Tibial nerve (tissue), 4 donors: ENCODE measurements around the gene TSPAN15. TPM values are rescaled to one million over a fixed set of nuclear protein-coding genes. Genes with fewer than 3 reads are reported as not detected.

Source experiments
- DNase-seq, 2 donors: peaks; one replicate each; pipeline ENCODE4 v3.0.0-alpha.2; 2019; ENCODE audit warnings: low spot score in 2 of 2
- H3K27ac ChIP-seq, 4 donors: fragments of 200-600 bp; sonication (generic) in 3 of 4; one replicate each; pipeline ENCODE4 v1.5.1; 2017 to 2019; ENCODE audit warnings: mild to moderate bottlenecking in 1 of 4
- H3K27me3 ChIP-seq, 2 donors: fragments of 200-600 bp; sonication (generic) in 1 of 2; one replicate each; pipeline versions ENCODE4 v1.5.1 to v1.6.0; 2017 to 2019
- H3K36me3 ChIP-seq, 3 donors: fragments of 200-600 bp; sonication (generic); one replicate each; pipeline ENCODE4 v1.5.1; 2018 to 2019
- H3K4me1 ChIP-seq, 4 donors: fragments of 200-600 bp; sonication (generic) in 3 of 4; one replicate each; pipeline ENCODE4 v1.5.1; 2017 to 2019
- H3K4me3 ChIP-seq, 4 donors: fragments of 200-600 bp; sonication (generic) in 3 of 4; one replicate each; pipeline ENCODE4 v1.5.1; 2017 to 2019; ENCODE audit warnings: mild to moderate bottlenecking in 1 of 4, moderate library complexity in 1 of 4
- H3K9me3 ChIP-seq, 4 donors: fragments of 200-600 bp; sonication (generic) in 3 of 4; one replicate each; pipeline ENCODE4 v1.5.1; 2017 to 2019
- EP300 ChIP-seq, 2 donors: sonication (generic); formaldehyde crosslinking; IDR thresholded peaks; one replicate each; pipeline ENCODE4 v1.6.1; 2017; ENCODE audit warnings: antibody characterized with exemption in 2 of 2, mild to moderate bottlenecking in 1 of 2
- POLR2A ChIP-seq, 2 donors: fragments of 450-650 bp; IDR thresholded peaks; one replicate each; pipeline ENCODE4 v1.6.1; 2017; ENCODE audit warnings: antibody characterized with exemption in 2 of 2, mild to moderate bottlenecking in 2 of 2, moderate library complexity in 2 of 2
- WGBS, 2 donors: methylation state at CpG; one replicate each; pipeline ENCODE4 v1.1.5; 2018; 5-methylcytosine and 5-hydroxymethylcytosine counted together
- total RNA-seq, 4 donors: library from RNA; depleted of rRNA; stranded (reverse); fragments of >200 nt; gene quantifications; one replicate each; pipeline ENCODE4 v1.1.0, GENCODE V29; 2016
- TF ChIP-seq, protein P1 (sequence below), 5 experiments: fragments of 200-600 bp in 3 of 5; fragments of 450-650 bp in 2 of 5; sonication (generic) in 3 of 5; IDR thresholded peaks; one replicate each; pipeline ENCODE4 v1.5.1; 2016 to 2019; ENCODE audit warnings: antibody characterized with exemption in 5 of 5, mild to moderate bottlenecking in 3 of 5, moderate library complexity in 2 of 5

Gene TSPAN15
- total RNA-seq, 4 donors from 2014 or later = 46.9 to 117 (median 92.7) TPM

DNA sequence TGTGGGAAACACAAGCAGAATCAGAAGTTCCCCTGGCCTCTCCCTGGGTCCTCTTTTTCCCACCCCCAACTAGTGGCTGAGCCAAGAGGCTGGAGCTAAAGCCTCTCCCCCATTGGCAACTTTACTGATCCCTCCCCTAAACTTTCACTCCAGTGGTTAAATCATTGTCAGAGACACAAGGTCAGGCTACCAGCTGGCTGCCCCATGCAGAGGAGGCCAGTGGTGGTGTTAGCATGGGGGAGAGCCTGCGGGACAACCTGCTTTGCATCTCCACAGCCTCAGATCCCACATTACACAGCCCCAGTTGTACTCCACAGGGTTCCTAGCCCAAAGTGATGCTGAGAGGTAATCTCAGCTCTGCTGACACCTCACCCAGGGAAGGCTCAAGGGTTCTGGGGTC, 101.0 kb downstream of the TSPAN15 start:
- no peak for DNase-seq
- Histone ChIP-seq H3K27me3 (no peaks in the 10 kb centered on the region), H3K4me1 (no peaks in the 10 kb centered on the region), H3K4me3 (no peak overlapping the region), H3K27ac (no peak overlapping the region), H3K9me3 (peaks cover 0 to 40% (median 11%) of the 10 kb centered on the region in 4 donors), H3K36me3 (no peaks in the 10 kb centered on the region)
- 38 to 45% methylated on average over 1 of the region's 1 CpG for WGBS, 2 donors
- TF ChIP-seq, protein P1, sequence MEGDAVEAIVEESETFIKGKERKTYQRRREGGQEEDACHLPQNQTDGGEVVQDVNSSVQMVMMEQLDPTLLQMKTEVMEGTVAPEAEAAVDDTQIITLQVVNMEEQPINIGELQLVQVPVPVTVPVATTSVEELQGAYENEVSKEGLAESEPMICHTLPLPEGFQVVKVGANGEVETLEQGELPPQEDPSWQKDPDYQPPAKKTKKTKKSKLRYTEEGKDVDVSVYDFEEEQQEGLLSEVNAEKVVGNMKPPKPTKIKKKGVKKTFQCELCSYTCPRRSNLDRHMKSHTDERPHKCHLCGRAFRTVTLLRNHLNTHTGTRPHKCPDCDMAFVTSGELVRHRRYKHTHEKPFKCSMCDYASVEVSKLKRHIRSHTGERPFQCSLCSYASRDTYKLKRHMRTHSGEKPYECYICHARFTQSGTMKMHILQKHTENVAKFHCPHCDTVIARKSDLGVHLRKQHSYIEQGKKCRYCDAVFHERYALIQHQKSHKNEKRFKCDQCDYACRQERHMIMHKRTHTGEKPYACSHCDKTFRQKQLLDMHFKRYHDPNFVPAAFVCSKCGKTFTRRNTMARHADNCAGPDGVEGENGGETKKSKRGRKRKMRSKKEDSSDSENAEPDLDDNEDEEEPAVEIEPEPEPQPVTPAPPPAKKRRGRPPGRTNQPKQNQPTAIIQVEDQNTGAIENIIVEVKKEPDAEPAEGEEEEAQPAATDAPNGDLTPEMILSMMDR (IDR thresholded peaks at IDR 0.05) = no peak
- no peak for TF ChIP-seq EP300 (IDR thresholded peaks at IDR 0.05)
- TF ChIP-seq POLR2A (IDR thresholded peaks at IDR 0.05) = no peak

DNA sequence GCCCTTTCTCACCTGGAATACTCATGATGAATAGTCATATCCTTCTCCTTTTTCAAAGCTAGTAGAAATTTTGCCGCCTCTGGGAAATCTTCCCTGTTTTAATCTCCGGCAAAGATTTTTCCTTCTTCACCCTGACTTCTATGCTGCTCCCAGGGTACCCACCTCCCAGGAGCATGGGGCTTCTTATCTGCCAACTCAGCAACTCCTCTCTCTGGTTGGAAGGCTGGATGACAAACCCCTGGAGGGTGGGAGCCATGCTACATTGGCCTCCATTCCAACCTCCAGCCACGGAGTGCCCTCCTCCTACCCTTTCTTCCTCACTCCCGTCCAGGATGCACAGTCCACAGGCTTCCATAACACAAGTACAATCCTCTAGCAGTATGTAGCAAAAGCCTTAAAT, 102.1 kb downstream of the TSPAN15 start:
- H3K4me3 ChIP-seq = no peak overlapping the region
- no peaks in the 10 kb centered on the region for H3K36me3 ChIP-seq
- H3K27me3 ChIP-seq = no peaks in the 10 kb centered on the region
- no peak for DNase-seq
- no peaks in the 10 kb centered on the region for H3K4me1 ChIP-seq
- WGBS, 2 donors = 82% methylated on average over 4 of the region's 4 CpGs
- H3K9me3 ChIP-seq = peaks cover 0 to 40% (median 11%) of the 10 kb centered on the region in 4 donors
- no peak overlapping the region for H3K27ac ChIP-seq
- TF ChIP-seq POLR2A (IDR thresholded peaks at IDR 0.05) (no peak), EP300 (IDR thresholded peaks at IDR 0.05) (no peak)
- TF ChIP-seq, protein P1 (IDR thresholded peaks at IDR 0.05) = no peak

DNA sequence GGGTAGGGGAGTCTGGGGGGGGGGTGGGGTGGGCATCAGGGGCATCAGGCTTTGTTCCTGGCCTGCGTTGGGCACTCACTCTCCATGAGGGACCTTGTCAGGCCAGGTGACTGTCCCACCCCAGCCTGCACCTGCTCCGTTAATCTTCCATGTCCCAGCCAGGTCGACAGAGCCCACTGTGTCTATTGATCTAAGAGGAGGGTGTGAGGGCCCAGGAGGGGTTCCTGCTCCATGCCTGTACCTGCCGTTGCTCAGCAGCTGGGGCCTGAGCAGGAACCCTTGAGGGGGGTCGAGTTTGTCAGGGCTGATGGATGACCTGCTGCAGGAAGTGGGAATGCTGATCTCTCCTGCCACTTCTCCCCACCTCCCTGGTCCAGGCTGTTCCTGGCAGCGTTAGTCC, 103.3 kb downstream of the TSPAN15 start:
- TF ChIP-seq, protein P1 (IDR thresholded peaks at IDR 0.05) = no peak
- TF ChIP-seq POLR2A (IDR thresholded peaks at IDR 0.05) = no peak
- no peak for TF ChIP-seq EP300 (IDR thresholded peaks at IDR 0.05)
- H3K4me1 ChIP-seq = no peaks in the 10 kb centered on the region
- H3K9me3 ChIP-seq = peaks cover 0 to 28% (median 7%) of the 10 kb centered on the region in 4 donors
- no peak overlapping the region for H3K4me3 ChIP-seq
- H3K27me3 ChIP-seq = no peaks in the 10 kb centered on the region
- 34 to 45% methylated on average over 5 to 6 of the region's 6 CpGs for WGBS, 2 donors
- H3K36me3 ChIP-seq = no peaks in the 10 kb centered on the region
- H3K27ac ChIP-seq = no peak overlapping the region
- no peak for DNase-seq

Other genes starting within 250 kb of the TSPAN15 start
- 10 to 100 TPM in 1 of 4 donors, 1 to 10 TPM in 3; 4.8 to 11.1 (median 5.5) TPM for gene HKDC1, start 231.1 kb upstream of the TSPAN15 start, total RNA-seq
- gene HK1, start 173.0 kb upstream of the TSPAN15 start, total RNA-seq = 10 to 100 TPM; 27.3 to 54.0 (median 30.1) TPM
- 1 to 10 TPM in 2 of 4 donors, under 1 TPM in 2; 0.59 to 4.6 (median 1.2) TPM for gene TACR2, start 34.5 kb upstream of the TSPAN15 start, total RNA-seq
- gene NEUROG3, start 122.0 kb downstream of the TSPAN15 start, total RNA-seq = not detected
- 1 to 10 TPM in 2 of 4 donors, under 1 TPM in 2; 0.44 to 5.7 (median 2.4) TPM for gene FAM241B, start 178.8 kb downstream of the TSPAN15 start, total RNA-seq